Cardiac muscle cell (in vitro differentiated cells and primary cell): ENCODE data around the gene OSM. TPM values are rescaled to one million over a fixed set of nuclear protein-coding genes. Genes with fewer than 3 reads are reported as not detected.

Experiments used
- DNase-seq, 2 donors: peaks; one replicate each; pipeline versions ENCODE4 v3.0.0 to v3.0.0-alpha.2; 2010 to 2017; ENCODE audit warnings: low read depth in 1 of 2, low spot score in 1 of 2
- H3K27ac ChIP-seq: fragments of 200-600 bp; sonication (generic); 2 replicates; pipeline ENCODE4 v1.5.1; 2016
- H3K27me3 ChIP-seq: fragments of 200-600 bp; sonication (generic); 2 replicates; pipeline ENCODE4 v1.6.0; 2016; ENCODE audit warnings: control low read depth
- H3K36me3 ChIP-seq: fragments of 200-600 bp; sonication (generic); 2 replicates; pipeline ENCODE4 v1.5.1; 2016; ENCODE audit warnings: control low read depth
- H3K4me1 ChIP-seq: fragments of 200-600 bp; sonication (generic); 2 replicates; pipeline ENCODE4 v1.8.1; 2017; ENCODE audit warnings: low read depth, mild to moderate bottlenecking, mixed run types
- H3K4me3 ChIP-seq: fragments of 200-600 bp; sonication (generic); 2 replicates; pipeline ENCODE4 v1.5.1; 2016; ENCODE audit warnings: mild to moderate bottlenecking
- H3K9me3 ChIP-seq: fragments of 200-600 bp; sonication (generic); 2 replicates; pipeline ENCODE4 v1.5.1; 2017; ENCODE audit warnings: low read depth, mild to moderate bottlenecking, control low read depth
- CTCF ChIP-seq: IDR thresholded peaks from 2 replicates; pipeline ENCODE4 v1.5.1; 2012; ENCODE audit warnings: low read depth, mild to moderate bottlenecking, low read length
- polyA plus RNA-seq: library from polyadenylated mRNA; unstranded; fragments of >200 nt; fragmentation: Nextera tagmentation; extraction: Ambion mirVana; gene quantifications from 2 replicates; pipeline ENCODE4 v1.2.1, GENCODE V29; 2016
- total RNA-seq: library from RNA; depleted of rRNA; stranded (reverse); fragments of >200 nt; gene quantifications from 2 replicates; pipeline ENCODE4 v1.2.3, GENCODE V29; 2016

OSM gene
- total and polyA plus RNA-seq, 2 experiments from 2014 or later = not detected

- peaks cover 10% of the 10 kb centered on the region for H3K4me1 ChIP-seq
- no peaks in the 10 kb centered on the region for H3K36me3 ChIP-seq
- no peaks in the 10 kb centered on the region for H3K27me3 ChIP-seq
- no peak overlapping the region for H3K27ac ChIP-seq
- H3K9me3 ChIP-seq = no peaks in the 10 kb centered on the region
- H3K4me3 ChIP-seq = no peak overlapping the region
- DNase-seq = no peak
- no peak for TF ChIP-seq CTCF
Measured at GRCh38 chr22:30285176-30285845, 18.7 kb upstream of the OSM start.

GRCh38 chr22:30284666-30285065 is 18.0 kb upstream of the OSM start:
- H3K4me3 ChIP-seq = no peak overlapping the region
- no peaks in the 10 kb centered on the region for H3K36me3 ChIP-seq
- H3K9me3 ChIP-seq = no peaks in the 10 kb centered on the region
- no peak for DNase-seq
- no peak for TF ChIP-seq CTCF
- no peaks in the 10 kb centered on the region for H3K27me3 ChIP-seq
- H3K4me1 ChIP-seq = peaks cover 7% of the 10 kb centered on the region
- H3K27ac ChIP-seq = no peak overlapping the region

- Histone ChIP-seq H3K36me3 (no peaks in the 10 kb centered on the region), H3K4me1 (peaks cover 7% of the 10 kb centered on the region), H3K4me3 (no peak overlapping the region), H3K9me3 (no peaks in the 10 kb centered on the region), H3K27me3 (no peaks in the 10 kb centered on the region), H3K27ac (no peak overlapping the region)
- DNase-seq = no peak
- no peak for TF ChIP-seq CTCF
Measured at GRCh38 chr22:30284172-30284571, 17.5 kb upstream of the OSM start.

GRCh38 chr22:30283342-30283741 is 16.7 kb upstream of the OSM start:
- TF ChIP-seq CTCF = no peak
- no peak for DNase-seq

GRCh38 chr22:30282616-30283046 is 16.0 kb upstream of the OSM start:
- no peak for TF ChIP-seq CTCF
- H3K27me3 ChIP-seq = no peaks in the 10 kb centered on the region
- DNase-seq = no peak
- no peak overlapping the region for H3K4me3 ChIP-seq
- peaks cover 3% of the 10 kb centered on the region for H3K4me1 ChIP-seq
- H3K27ac ChIP-seq = no peak overlapping the region
- H3K9me3 ChIP-seq = no peaks in the 10 kb centered on the region
- no peaks in the 10 kb centered on the region for H3K36me3 ChIP-seq

More at GRCh38 chr22:30283342-30283741, 16.7 kb upstream of the OSM start:
- Histone ChIP-seq H3K27me3 (no peaks in the 10 kb centered on the region), H3K4me3 (no peak overlapping the region), H3K27ac (no peak overlapping the region), H3K4me1 (peaks cover 3% of the 10 kb centered on the region), H3K9me3 (no peaks in the 10 kb centered on the region), H3K36me3 (no peaks in the 10 kb centered on the region)

GRCh38 chr22:30280505-30280904 is 13.9 kb upstream of the OSM start:
- TF ChIP-seq CTCF = no peak
- DNase-seq = no peak
- Histone ChIP-seq H3K27me3 (no peaks in the 10 kb centered on the region), H3K36me3 (no peaks in the 10 kb centered on the region), H3K4me3 (no peak overlapping the region), H3K4me1 (peaks cover 5% of the 10 kb centered on the region), H3K9me3 (no peaks in the 10 kb centered on the region), H3K27ac (no peak overlapping the region)
